ENCODE measurements around the gene IRF6.

The IRF6 gene

GRCh38 chr1:209805875-209806760 is at the start of gene IRF6:
IRF6 (minus strand) TSS chr1:209806142; CDS start chr1:209801413, 4,729 bp downstream.
- no peak for TF ChIP-seq CTCF (IDR thresholded peaks at IDR 0.05; ENCODE audit: insufficient read depth, missing control alignments)
- FAIRE-seq (no peak), DNase-seq (ENCODE audit: insufficient read length, low spot score) (no peak)

DNA sequence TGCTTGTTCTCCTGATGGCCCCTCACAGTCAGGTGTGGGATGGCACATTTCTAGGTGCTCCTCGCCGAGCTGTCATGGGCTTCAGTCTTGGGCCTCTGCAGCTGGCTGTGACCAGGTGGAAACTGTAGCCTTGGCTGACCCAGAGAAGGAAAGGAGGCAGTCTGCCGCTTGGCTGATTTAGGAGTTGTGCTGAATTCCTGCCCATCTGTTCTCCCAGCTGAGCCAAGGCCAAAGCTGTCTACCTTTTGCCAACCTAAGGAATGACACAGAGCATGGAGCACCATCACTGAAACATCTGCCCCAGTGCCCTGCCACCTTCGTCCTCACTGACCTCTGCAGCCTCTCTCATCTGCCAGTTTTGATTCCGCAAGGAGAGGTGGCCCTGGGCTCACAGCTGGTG is 49.7 kb upstream of the IRF6 start:
- DNase-seq (ENCODE audit: insufficient read length, low spot score) (no peak), FAIRE-seq (no peak)
- TF ChIP-seq CTCF (IDR thresholded peaks at IDR 0.05; ENCODE audit: insufficient read depth, missing control alignments): no peak

- TF ChIP-seq CTCF (IDR thresholded peaks at IDR 0.05; ENCODE audit: insufficient read depth, missing control alignments): no peak
- FAIRE-seq (no peak), DNase-seq (ENCODE audit: insufficient read length, low spot score) (no peak)
These were observed 49.1 kb upstream of the IRF6 start for GRCh38 chr1:209855006-209855405.

- TF ChIP-seq CTCF (IDR thresholded peaks at IDR 0.05; ENCODE audit: insufficient read depth, missing control alignments): no peak
- no peak for DNase-seq (ENCODE audit: insufficient read length, low spot score)
- no peak for FAIRE-seq
These were observed 48.3 kb upstream of the IRF6 start for GRCh38 chr1:209854196-209854595.

DNA sequence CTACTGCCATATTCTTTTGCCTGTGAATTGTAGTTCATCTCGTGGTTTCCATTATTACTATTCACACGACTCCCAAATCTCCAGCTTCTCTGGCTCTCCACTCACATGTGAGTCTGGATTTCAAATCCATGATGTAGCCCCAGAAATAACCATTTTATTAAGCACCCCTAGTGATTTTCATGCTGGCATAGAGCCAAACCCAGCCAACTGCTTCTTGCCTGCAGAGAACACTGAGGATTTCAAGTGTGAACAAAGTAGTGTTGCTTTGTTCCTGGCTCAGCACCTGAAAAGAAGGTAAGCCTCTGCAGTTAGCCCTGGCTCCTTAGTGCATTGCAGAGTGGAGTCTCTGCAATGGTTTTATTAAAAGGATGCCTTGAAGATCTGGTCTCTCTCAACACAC is 47.7 kb upstream of the IRF6 start:
- no peak for TF ChIP-seq CTCF (IDR thresholded peaks at IDR 0.05; ENCODE audit: insufficient read depth, missing control alignments)
- FAIRE-seq (no peak), DNase-seq (ENCODE audit: insufficient read length, low spot score) (no peak)

DNA sequence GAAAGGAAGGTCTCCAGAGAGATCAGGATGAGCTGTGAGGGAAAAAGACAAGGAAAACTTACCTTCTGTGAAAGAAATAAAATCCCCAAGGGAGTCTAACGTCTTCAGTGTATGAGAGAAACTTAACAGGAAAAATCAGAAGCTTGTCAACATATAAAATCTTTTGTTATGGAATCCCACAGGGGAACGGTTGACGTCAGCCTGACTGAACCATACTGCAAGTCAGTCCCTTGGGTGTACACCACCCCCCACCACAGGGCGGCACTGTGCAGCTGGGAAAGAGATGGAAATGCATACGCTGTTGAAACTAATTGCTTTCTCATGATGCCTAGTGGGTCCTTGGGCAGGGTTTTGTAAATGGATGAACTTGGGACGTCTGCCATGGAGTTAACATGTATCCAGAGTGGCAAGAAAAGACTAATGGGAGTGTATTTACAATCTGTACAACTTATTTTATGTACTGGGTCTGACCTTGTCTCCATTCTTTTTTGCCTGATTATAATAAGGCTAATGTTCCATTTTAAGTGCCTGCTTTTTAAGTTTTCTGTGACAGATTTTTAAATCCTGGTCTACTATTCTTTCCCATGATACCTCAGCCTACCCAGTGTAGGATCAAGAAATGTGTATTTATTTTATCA is 44.5 kb upstream of the IRF6 start:
- TF ChIP-seq CTCF (IDR thresholded peaks at IDR 0.05; ENCODE audit: insufficient read depth, missing control alignments): peak; percentile 58
- FAIRE-seq (peak; percentile 94), DNase-seq (ENCODE audit: insufficient read length, low spot score) (peak; percentile 42)

DNA sequence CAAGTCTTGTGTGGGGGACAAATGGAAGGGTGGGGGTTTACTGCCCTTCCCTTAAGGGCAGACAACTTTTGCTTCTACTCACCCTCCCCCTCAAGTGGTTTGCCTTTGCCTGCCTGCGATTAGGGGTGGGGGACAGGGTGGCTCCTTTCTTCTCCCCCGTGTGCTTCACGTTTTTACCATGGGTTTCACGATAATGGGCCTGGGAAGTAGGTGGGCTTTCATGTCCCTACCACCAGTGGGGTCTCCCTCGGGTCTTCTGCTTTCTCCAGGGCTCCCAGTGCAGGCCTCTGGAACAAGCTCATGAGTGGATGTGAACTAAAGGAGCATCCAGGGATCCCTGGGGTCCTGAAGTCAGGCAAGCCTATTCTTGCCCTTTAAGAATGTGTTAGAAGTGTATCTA is 43.4 kb upstream of the IRF6 start:
- FAIRE-seq (no peak), DNase-seq (ENCODE audit: insufficient read length, low spot score) (no peak)
- no peak for TF ChIP-seq CTCF (IDR thresholded peaks at IDR 0.05; ENCODE audit: insufficient read depth, missing control alignments)
